ENCODE results near the gene RPLP1. TPM values are rescaled to one million over a fixed set of nuclear protein-coding genes. Genes with fewer than 3 reads are reported as not detected.
A peak's percentile ranks its signal among the peaks of the same experiment; 100 is the strongest.

Gene RPLP1
- total and polyA plus RNA-seq, 9 of the 15 experiments (the other 6 are each of a cell fraction or from before 2014, with no cell fraction given), result 76.3 to 3,053 (median 847) TPM

DNA sequence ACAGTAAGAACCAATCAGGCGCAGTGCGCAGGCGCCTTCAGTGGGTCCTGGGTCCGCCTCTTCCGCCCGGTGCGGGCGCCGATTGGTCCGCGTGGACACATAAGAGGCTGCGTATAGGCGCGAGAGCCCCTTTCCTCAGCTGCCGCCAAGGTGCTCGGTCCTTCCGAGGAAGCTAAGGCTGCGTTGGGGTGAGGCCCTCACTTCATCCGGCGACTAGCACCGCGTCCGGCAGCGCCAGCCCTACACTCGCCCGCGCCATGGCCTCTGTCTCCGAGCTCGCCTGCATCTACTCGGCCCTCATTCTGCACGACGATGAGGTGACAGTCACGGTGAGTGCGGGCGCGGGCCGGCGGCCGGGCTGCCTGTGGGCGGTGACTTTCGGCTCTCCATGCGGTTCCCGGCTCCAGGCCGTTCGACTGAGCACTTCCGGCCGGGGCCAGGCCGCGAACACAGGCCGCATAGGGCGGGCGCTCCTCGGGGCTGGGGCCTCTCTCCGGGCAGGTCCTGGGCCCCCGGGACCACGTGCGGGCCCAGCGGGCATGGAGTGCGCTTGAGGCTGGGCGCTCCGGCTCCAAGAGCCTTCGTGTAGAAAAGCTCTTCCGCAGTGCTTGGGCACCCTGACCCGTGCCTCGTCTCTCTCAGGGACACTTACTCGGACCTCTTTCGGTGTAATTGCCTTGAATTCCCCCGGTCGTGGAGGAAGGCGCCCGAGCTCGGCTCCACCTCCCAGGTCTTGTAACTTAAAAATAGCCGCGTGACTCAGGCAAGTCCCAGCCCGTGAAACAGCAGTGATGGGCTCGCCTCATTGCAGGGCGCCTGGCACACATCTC is at the start of gene RPLP1 (continued):
- TF ChIP-seq ETV1 (tag; conservative IDR thresholded peaks at IDR 0.05; ENCODE audit: low read depth) (no peak), HDAC6 (IDR thresholded peaks at IDR 0.05; ENCODE audit: low read depth, low read length) (no peak), TBL1XR1 (IDR thresholded peaks at IDR 0.05; ENCODE audit: low read length in 2 of 2) (no peak), TCFL5 (CRISPR knock-in tag; conservative IDR thresholded peaks at IDR 0.05) (no peak), FOS (IDR thresholded peaks at IDR 0.05; ENCODE audit: extremely low read depth, insufficient read length) (peak; percentile 67), ZNF3 (CRISPR knock-in tag; IDR thresholded peaks at IDR 0.05) (no peak), EGR1 (conservative IDR thresholded peaks at IDR 0.05) (0 out of 2 replicates have a peak, but pooled peaks have one; percentile 25), ELF4 (CRISPR knock-in tag; IDR thresholded peaks at IDR 0.05) (no peak), RNF2 (IDR thresholded peaks at IDR 0.05) (peak; percentile 68), ZNF197 (CRISPR knock-in tag; IDR thresholded peaks at IDR 0.05; ENCODE audit: low read depth) (no peak), TARDBP (IDR thresholded peaks at IDR 0.05) (peak; percentile 66; the same call in 1 of the 2 replicates), NR3C1 (CRISPR knock-in tag; IDR thresholded peaks at IDR 0.05) (no peak), SPI1 (IDR thresholded peaks at IDR 0.05; ENCODE audit: borderline replicate concordance, low read depth, low read length) (0 out of 2 replicates have a peak, but pooled peaks have one; percentile 32), TAF7 (tag; IDR thresholded peaks at IDR 0.05) (peak; percentile 98), NEUROD1 (IDR thresholded peaks at IDR 0.05; ENCODE audit: borderline replicate concordance, low read depth, low read length, partially characterized antibody) (no peak), ELF1 (tag; IDR thresholded peaks at IDR 0.05) (peak; percentile 67), HMGXB4 (CRISPR knock-in tag; IDR thresholded peaks at IDR 0.05) (peak; percentile 87; the same call in 1 of the 2 replicates), EP400 (IDR thresholded peaks at IDR 0.05) (peak; percentile 97), ZBTB1 (CRISPR knock-in tag; IDR thresholded peaks at IDR 0.05; ENCODE audit: borderline replicate concordance, low read depth) (peak; percentile 63; the same call in 1 of the 2 replicates), ZFP91 (CRISPR knock-in tag; IDR thresholded peaks at IDR 0.05) (no peak), GTF2E2 (tag; IDR thresholded peaks at IDR 0.05) (peak; percentile 98)
- TF ChIP-seq, protein P1, sequence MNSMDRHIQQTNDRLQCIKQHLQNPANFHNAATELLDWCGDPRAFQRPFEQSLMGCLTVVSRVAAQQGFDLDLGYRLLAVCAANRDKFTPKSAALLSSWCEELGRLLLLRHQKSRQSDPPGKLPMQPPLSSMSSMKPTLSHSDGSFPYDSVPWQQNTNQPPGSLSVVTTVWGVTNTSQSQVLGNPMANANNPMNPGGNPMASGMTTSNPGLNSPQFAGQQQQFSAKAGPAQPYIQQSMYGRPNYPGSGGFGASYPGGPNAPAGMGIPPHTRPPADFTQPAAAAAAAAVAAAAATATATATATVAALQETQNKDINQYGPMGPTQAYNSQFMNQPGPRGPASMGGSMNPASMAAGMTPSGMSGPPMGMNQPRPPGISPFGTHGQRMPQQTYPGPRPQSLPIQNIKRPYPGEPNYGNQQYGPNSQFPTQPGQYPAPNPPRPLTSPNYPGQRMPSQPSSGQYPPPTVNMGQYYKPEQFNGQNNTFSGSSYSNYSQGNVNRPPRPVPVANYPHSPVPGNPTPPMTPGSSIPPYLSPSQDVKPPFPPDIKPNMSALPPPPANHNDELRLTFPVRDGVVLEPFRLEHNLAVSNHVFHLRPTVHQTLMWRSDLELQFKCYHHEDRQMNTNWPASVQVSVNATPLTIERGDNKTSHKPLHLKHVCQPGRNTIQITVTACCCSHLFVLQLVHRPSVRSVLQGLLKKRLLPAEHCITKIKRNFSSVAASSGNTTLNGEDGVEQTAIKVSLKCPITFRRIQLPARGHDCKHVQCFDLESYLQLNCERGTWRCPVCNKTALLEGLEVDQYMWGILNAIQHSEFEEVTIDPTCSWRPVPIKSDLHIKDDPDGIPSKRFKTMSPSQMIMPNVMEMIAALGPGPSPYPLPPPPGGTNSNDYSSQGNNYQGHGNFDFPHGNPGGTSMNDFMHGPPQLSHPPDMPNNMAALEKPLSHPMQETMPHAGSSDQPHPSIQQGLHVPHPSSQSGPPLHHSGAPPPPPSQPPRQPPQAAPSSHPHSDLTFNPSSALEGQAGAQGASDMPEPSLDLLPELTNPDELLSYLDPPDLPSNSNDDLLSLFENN (IDR thresholded peaks at IDR 0.05; ENCODE audit: low read depth in 2 of 2, low read length in 2 of 2), result peak in 1 of 2 experiments; percentile 77; a peak in 2 of 4 replicates

Measured in K562 (cell line).